ENCODE data around the gene SLC35D3.
"Not testable (repeated sequence)": the region's sequence is repeated elsewhere in the genome, so short reads cannot be mapped to it uniquely, and the experiment has no call there.

Gene SLC35D3, protein sequence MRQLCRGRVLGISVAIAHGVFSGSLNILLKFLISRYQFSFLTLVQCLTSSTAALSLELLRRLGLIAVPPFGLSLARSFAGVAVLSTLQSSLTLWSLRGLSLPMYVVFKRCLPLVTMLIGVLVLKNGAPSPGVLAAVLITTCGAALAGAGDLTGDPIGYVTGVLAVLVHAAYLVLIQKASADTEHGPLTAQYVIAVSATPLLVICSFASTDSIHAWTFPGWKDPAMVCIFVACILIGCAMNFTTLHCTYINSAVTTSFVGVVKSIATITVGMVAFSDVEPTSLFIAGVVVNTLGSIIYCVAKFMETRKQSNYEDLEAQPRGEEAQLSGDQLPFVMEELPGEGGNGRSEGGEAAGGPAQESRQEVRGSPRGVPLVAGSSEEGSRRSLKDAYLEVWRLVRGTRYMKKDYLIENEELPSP

DNA sequence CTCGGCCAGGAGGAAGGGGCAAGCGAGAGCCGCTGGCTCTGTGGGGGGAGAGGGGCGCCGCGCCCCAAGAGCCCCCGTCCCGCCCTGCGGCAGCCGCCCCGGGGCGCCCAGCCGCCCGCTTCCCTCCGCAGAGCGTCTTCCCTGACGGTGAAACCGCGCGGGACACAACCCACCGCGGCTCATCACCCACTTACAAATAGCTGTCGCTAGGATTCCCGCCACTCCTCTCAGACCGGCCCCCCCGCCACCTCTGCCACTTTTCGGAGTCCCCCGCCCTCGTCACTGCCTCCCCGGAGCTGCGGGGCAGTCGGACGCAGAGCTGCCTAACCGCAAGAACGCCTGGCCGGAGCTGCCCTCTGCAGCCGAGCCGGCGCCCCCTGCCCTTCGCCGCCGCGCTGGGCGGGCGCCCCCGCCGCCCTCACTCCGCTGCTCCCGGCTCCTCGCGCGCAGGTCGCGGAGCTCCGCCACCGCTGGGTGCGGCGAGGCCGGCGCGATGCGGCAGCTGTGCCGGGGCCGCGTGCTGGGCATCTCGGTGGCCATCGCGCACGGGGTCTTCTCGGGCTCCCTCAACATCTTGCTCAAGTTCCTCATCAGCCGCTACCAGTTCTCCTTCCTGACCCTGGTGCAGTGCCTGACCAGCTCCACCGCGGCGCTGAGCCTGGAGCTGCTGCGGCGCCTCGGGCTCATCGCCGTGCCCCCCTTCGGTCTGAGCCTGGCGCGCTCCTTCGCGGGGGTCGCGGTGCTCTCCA is at the start of gene SLC35D3:
Gene SLC35D3, plus strand, starts transcription at position 366 of the 749 bp plus-strand sequence. Its CDS starts 128 bp downstream, at position 494.
- no peak for DNase-seq

DNA sequence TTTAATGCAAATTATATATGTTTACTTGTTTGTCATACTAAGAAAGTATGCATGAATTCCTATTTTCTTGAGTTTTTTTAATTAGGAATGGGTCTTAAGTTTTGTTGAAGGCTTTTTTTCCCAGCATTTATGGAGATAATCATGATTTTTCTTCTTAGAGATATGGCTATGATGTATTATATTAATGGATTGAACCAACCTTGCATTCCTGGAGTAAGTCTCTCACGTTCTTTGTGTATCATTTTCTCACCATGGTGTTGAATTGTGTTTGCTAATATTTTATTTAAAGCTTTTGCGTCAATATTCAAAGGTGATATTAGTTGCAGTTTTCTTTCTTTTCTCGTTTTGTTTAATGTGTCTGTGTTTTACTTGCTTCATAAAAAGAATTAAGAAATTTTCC is 48.4 kb upstream of the SLC35D3 start:
- DNase-seq, result no peak

DNA sequence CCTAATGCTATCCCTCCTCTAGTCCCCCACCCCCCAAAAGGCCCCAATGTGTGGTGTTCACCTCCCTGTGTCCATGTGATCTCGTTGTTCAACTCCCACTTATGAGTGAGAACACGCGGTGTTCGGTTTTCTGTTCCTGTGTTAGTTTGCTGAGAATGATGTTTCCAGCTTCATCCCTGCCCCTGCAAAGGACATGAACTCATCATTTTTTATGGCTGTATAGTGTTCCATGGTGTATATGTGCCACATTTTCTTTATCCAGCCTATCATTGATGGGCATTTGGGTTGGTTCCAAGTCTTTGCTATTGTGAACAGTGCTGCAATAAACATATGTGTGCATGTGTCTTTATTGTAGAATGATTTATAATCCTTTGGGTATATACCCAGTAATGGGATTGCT is 45.6 kb upstream of the SLC35D3 start:
- DNase-seq, result not testable (repeated sequence)

DNA sequence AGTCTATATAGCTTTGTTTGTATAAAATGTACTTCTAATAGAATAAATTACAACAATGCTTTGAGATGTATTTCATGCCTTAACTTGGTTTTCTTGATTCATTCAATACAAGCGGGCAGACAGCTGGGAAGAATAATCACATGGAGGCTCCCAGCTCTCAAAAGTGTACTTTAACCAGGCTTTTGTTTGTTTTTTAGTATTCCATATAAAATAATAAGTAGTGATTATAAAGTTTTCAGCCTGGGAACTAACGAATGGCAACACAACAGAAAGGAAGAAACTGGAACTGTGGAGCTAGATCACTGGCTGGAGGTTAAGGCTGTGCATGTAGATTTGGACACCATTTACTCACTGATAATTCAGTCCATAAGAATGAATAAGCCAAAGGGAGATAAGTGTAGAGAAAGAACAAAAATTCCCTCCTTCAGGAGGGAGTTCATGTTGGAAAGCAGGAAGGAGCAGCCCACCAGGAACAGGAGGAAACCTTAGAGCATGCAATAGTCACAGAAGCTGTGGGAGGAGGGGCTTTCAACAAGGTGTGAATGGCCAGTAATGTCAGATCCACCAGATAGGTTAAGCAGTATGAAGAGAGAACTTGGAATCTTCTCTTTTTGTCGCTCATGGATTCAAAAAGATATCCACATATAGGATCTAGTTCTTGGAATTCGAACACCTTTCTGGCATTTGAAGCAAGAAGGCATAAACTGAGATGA is 41.2 kb upstream of the SLC35D3 start:
- no peak for DNase-seq

DNA sequence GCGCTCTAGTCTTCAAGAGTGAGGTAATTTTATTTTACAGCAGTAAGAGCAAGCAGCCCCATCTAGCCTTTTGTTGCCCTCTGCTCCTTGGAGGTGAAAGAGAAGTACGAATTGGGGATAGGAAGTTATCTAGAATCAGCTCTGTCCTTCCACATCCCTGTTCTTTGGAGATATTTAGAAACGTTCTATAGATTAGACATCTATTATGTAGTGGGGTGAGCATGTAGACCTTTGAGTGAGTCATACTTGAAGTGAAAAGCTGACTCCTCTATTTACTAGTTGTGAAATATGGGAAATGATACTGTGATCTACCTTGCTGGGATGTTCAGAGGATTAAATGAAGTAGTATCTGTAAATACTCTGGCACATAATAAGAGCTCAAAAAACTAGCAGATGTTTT is 36.0 kb upstream of the SLC35D3 start:
- DNase-seq, result no peak

DNA sequence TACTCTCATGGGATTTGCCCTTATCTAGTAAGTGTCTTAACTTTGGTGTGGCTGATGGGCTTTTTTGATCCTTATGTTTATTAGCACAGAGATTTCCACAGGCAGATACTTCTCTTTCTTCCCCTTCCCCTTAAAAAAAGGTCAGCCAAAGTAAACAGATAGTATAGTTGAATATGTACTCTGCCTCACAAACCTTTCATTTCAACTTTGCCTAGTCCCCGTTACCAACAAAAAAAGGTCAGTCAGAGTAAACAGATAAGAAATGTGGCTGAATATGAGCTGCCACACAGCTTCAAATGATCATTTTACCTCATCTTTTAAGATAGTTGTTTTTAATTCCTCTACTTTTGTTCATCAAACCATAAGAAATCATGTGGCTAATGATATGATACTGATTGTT is 34.1 kb upstream of the SLC35D3 start:
- DNase-seq, result no peak

DNA sequence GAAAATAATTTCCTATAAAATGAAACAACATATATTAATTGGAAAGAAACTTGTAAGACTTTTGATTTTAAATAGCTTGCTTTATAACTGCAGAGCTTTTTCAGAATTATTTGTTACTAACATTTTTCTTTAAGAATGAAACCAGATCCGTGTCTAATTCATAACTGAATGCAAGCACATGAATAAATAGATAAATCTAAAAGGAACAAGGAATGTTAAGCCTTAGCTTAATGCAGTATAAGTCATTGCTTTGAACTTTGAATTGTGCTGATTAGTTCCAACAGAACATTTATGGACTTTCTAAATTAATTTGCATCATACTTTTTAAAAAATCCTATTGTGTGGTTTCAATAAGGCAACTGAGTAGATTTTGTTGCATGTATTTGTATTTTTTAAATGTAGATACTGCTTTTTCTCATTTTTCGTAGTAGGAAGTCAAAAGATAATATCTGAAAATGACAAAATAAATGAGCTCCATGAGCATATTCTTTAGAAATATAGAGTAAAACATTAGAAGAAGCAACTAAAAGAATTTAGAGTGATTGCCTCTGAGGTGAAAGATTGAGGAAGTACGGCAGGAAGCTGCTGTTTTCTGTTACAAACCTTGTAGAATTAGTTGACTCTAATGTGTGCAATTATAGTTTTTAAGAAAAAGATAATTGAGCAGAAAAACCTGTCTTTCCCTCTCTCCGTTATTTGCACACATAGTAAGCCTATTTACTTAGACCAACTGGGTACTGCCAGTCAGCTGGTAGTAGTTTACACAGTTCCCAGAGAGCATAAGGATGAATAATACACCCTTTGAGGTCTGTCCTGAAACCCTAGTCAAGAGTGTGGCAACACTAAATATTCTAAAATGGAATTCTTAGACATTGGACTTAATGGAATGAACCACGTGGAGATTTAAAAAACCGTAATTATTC is 32.6 kb upstream of the SLC35D3 start:
- DNase-seq, result no peak

DNA sequence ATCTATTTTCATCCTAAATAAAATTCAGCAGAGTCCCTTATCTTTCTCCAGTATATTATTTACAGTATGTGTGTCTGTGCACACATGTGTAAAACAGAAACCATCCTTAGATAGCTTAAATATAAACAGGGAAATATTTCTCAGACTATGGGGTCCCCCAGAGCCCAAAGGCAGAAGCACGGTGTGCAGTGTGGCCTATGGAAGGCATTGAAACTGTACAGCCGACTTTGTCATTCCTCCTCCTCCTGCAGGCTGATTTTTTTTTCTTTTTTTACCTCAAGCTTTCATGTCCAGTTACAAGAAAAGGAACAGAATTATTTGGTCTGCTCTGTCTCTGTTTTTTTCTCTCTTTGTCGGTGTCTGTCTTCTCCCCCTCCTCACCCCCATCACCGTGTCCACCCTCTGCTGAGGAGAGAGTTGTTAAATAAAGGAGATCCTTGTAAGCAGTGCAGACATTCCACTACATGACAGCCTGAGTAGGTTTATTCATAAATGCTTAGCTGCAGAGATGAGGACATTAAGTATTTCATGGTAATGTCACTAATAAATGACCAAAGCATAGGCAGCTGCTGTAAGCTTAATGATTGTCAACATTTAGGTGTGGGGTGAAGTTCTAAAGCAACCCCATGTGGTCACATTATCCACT is 31.8 kb upstream of the SLC35D3 start:
- no peak for DNase-seq

DNA sequence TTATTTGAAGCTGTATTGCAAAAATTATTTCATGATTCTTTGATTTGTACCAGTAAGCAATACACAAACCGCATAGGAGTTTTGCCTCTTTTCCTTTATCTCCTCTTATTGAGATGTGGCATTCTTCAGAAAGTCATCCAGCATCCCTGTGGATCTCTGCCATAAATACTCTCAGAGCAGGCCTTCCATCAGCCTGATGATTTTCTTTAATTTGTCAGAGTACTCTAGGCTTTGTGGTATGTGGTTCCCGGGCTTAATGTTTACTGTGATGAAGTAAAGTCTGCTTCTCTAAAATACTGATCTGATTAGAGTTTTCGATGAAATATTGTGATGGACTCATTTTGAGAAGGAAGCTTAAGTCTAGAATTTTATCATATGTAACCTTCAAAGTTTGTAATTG is 31.1 kb upstream of the SLC35D3 start:
- no peak for DNase-seq

DNA sequence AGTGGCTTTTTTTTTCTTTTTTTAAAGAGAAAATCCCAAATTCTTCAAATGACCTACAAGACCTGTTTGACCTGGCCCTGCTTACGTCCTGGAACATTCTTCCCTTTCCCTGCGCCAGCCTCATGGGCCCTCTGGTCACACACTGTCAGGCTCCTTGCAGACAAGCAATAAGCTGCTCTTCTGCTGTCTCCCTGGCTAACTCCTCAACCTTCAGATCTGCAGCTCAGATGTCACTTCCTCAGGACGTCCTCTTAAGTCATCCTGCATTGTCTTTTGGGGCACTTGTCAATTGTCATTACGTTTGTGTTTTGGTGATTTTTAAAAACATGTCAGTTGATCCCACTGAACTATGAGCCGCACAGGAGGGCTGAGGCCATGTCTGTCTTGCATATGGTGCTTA is 28.9 kb upstream of the SLC35D3 start:
- no peak for DNase-seq

DNA sequence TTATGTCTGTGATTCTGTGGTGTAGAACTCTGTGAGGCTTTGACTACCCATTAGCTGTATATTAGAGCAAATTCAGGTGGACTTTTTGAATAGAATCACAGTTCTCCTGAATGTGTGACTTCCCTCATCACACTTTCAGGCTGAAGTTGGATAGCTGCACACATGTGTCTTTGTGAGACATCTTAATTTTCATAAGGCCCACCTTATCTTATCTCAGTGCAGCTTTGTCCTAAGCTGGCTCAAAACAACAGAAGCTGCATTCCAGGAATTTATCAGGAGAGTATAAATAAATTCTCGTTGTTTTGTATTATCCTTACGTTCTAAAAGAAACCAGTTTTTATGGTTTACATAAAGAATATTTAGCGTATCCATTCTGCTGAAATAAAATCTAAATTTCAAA is 26.2 kb upstream of the SLC35D3 start:
- DNase-seq, result no peak

DNA sequence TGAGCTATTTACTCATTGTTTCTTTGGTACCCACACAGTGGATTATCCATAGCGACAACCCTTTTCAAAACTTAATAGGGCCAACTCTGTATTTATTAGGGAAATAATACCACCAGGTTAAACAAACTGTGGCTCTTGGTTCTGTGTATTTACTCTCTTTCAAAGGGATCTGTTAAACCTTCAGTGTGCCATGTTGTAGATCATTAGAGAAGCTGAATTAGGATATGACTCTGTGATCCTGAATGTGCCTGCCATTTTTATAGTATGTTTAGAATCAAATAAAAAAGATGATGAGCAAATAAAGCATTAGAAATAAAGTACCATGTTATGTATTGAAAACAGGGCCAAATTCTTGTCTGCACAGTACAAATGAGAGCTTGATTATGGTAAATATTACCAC is 25.0 kb upstream of the SLC35D3 start:
- DNase-seq, result no peak

DNA sequence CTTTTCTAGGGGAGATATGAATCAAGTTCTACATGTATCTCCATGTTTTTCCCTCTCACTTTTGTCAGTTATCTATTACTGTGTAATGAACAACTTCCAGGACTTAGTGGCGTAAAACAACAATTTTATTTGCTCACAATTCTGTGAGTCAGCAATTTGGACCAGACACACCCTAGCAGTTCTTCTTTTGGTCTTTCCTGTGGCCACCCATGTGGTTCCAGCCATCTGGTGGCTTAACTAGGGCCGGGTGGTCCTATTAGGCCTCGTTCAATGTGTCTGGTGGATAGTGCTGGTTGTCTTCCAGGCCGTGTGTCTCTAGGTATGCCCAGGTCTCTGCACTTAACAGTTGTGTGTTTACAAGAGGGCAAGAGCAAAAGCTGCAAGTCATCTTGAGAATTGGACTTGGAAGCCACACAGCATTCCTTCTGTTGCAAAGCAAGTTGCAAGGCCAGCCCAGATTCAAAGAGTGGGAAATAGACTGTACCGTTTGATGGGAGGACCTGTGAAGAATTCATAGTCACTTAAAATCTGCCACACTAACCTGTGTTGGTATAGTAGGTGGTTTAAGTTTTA is 20.8 kb upstream of the SLC35D3 start:
- DNase-seq, result no peak

DNA sequence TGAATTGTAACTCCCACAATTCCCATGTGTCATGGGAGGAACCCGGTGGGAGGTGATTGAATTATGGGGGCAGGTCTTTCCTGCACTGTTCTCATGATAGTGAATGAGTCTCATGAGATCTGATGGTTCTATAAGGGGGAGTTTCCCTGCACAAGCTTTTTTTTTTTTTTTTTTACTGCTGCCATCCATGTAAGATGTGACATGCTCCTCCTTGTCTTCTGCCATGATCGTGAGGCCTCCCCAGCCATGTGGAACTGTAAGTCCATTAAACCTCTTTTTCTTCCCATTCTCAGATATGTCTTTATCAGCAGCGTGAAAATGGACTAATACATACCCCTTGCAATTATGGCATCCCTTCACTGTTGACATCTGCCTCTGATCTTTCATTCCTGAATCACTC is 17.6 kb upstream of the SLC35D3 start:
- DNase-seq, result not testable (repeated sequence)

DNA sequence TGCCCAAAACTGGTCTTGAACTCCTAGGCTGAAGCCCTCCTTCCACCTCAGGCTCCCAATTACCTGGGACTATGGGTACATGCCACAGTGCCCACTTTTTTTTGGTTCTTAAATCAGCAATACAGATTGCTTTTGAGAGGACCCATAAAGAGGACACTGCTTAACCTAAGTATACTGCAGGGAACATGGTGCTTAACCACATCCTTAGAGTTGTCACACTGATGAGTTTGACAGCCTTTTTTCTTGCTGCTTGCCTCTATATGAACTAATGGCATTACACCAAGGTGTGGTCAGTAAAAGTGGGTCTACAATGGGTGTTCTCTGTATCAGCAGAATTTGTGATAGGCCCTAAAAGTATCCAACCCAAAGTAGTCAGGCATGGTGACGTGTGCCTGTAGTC is 7.2 kb upstream of the SLC35D3 start:
- DNase-seq, result no peak

DNA sequence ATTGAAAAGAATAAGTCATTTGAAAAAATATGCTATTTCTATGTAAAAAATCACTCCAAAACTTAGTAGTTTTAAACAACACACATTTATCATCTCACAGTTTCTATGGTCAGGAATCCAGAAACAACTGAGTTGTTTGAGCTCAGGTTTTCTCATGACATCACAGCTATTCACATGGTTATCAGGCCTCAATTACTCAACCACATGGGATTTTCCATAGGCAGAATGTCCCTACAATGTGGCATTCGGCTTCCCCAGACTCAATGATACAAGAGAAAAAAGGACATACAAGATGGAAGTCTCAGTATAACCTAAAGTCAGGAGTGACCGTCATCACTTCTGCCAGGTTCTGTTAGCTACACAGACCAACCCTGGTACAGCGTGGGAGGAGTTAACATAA is 3.4 kb upstream of the SLC35D3 start:
- no peak for DNase-seq

DNA sequence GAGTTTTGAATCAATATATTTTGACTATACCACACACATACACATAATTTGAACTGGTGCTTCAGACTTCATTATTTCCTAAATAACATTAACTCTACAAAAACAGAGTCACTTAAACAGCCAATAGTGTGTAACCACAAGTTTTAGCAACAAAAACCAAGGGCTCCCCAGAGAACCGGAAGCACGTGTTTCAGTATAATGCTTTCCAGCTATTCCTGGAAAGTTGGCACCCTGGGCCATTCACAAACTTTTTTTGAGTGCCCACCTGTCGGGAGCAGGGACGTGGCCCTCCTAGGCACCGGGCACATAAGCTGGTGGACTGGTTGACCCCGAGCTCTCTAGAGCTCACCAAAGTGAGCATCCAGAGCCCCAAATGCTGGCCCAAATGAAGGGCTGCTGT is 1.9 kb upstream of the SLC35D3 start:
- DNase-seq, result no peak

DNA sequence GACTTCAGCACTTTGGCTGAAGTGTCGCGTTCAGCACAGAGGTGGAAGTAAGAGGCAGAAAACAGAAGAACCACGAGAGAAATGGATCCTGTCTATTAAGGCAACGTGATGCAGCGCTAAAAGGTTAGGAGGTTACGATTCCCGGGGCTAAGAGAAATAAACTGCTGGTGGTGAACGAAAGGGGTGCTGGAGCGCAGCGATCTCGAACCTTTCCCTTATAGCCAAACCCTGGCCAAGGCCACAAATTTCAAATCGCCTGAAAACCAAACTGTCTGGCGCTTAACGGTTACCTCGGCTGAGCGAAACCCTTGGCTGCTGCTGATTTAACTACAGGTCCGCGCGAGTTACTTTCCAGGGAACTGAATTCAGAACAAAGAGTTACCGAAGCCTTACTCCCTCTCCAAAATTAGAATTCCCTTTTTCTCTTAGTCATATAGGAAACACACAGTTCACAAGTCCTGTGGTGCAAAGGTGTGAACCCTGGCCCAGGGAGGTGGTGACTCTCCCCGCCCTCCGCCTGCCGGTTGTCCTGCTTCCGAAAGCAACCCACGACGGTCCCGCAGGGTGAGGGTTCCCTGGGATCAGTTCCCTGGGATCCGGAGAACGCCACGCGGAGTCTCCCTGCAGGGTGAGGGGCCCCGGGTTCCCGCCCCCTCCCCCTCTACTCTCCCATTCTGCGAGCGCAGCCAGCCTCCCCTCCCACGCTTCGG is 1.3 kb upstream of the SLC35D3 start:
- no peak for DNase-seq

DNA sequence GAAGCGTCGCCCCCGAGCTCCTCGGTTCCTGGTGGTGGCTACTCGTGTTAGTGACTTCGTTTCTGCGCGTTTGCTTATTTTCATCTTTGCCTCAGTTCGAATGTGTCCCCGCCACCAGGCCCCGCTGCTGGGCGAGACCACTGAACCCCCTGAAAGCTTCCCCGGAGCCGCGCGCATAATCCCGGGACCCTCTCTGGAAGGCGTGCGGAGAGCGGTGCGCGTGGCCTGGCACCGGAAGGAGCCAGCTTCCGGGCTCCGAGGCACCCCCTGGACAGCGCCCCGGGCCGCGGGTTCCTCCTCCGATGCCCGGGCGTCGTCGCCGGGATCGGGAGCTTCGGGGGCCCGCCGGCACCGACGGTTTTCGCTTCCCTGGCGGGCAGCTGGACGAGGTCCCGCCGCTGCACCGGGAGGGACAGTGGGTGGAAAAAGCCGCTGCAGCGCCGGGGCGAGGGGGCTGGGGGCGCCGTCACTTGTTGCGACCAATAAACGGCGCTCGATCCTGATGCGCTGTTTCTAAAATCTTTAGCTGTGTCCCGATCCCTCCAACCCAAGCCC is 643 bp upstream of the SLC35D3 start:
- no peak for DNase-seq

DNA sequence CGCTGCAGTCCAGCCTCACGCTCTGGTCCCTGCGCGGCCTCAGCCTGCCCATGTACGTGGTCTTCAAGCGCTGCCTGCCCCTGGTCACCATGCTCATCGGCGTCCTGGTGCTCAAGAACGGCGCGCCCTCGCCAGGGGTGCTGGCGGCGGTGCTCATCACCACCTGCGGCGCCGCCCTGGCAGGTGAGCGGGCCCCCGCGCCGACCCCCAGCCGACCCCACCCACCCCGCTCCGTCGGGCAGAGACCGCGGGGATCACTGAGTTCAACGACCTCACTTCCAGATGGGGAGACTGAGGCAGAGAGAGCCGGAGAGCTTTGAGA is 545 bp downstream of the SLC35D3 start:
- DNase-seq, result no peak

All from NCI-H1694 (cell line).